Measurements from ENCODE around the gene ZMYND8. TPM values are rescaled to one million over a fixed set of nuclear protein-coding genes. Genes with fewer than 3 reads are reported as not detected.

The ZMYND8 gene
- total and polyA plus RNA-seq, 2 donors (not counting 3 experiments of a cell fraction or from before 2014, with no cell fraction given) = 30.6 to 75.2 TPM

- peaks cover 0 to 2% of the 10 kb centered on the region in 2 experiments for H3K27me3 ChIP-seq (ENCODE audit: control insufficient read depth in 2 of 2, insufficient read depth in 2 of 2, low read length in 2 of 2)
- H4K20me1 ChIP-seq (replicated peaks; ENCODE audit: control insufficient read depth, extremely low read depth, insufficient read depth, low read length) = no peaks in the 10 kb centered on the region
- H3K9me1 ChIP-seq (replicated peaks; ENCODE audit: control insufficient read depth, extremely low read depth, insufficient read depth, low read length) = no peaks in the 10 kb centered on the region
- H3K4me3 ChIP-seq (replicated peaks in 1 of 3; ENCODE audit: insufficient read depth in 1 of 3, low read depth in 1 of 3, low read length in 3 of 3) = no peak overlapping the region
- BruUV-seq (replicated peaks) = no TSS peak
- H2AFZ ChIP-seq (ENCODE audit: low read depth, low read length) = no peak overlapping the region
- H3K79me2 ChIP-seq (ENCODE audit: control insufficient read depth, insufficient read depth, low read length) = no peaks in the 10 kb centered on the region
- FAIRE-seq = no peak
- dilution Hi-C loops (cut with MboI; ENCODE audit: extremely low pct_ligation_motif_present, low sequenced_read_pairs) = no loop called here
- no peak overlapping the region for H3K27ac ChIP-seq (ENCODE audit: insufficient read depth, low read depth, low read length)
- POLR2A ChIA-PET = no interaction called here
- H3K4me1 ChIP-seq (ENCODE audit: control insufficient read depth, extremely low read depth, insufficient read depth, low read length) = no peaks in the 10 kb centered on the region
- intact Hi-C loops (cut with micrococcal nuclease) = no loop called here
- H3K36me3 ChIP-seq (ENCODE audit: control insufficient read depth in 2 of 2, extremely low read depth in 1 of 2, insufficient read depth in 2 of 2, low read length in 2 of 2) = no peaks in the 10 kb centered on the region
- TF ChIP-seq CTCF (IDR thresholded peaks at IDR 0.05; ENCODE audit: extremely low read depth in 1 of 2, insufficient read depth in 1 of 2, low read depth in 1 of 2, low read length in 2 of 2) (no peak), FOS (IDR thresholded peaks at IDR 0.05; ENCODE audit: borderline replicate concordance, insufficient read depth, low read length) (no peak), JUN (IDR thresholded peaks at IDR 0.05; ENCODE audit: borderline replicate concordance, insufficient read depth, insufficient read length, low read depth) (no peak), GATA2 (IDR thresholded peaks at IDR 0.05; ENCODE audit: insufficient read depth, insufficient read length, low read depth, low read length) (no peak), POLR2AphosphoS5 (IDR thresholded peaks at IDR 0.05; ENCODE audit: insufficient read depth, low read depth, low read length) (no peak), MAX (IDR thresholded peaks at IDR 0.05; ENCODE audit: insufficient read depth, insufficient read length) (no peak), MYC (IDR thresholded peaks at IDR 0.05; ENCODE audit: low read depth, low read length) (no peak), EZH2 (IDR thresholded peaks at IDR 0.05; ENCODE audit: borderline replicate concordance, low read depth, low read length, severe bottlenecking) (no peak), POLR2A (IDR thresholded peaks at IDR 0.05; ENCODE audit: low read depth, low read length) (no peak)
- H3K4me2 ChIP-seq (ENCODE audit: insufficient read depth, low read length) = no peak overlapping the region
- H3K9me3 ChIP-seq (replicated peaks; ENCODE audit: control insufficient read depth, insufficient read depth, low read length) = no peaks in the 10 kb centered on the region
- H3K9ac ChIP-seq (replicated peaks; ENCODE audit: extremely low read depth, insufficient read depth, low read length) = no peak overlapping the region
- CTCF ChIA-PET = interaction anchor here (0.6 kb wide), 1 partner anchor 21 kb away, joined by 3 read pairs; no protein-coding TSS in a partner anchor
- DNase-seq (ENCODE audit: low read depth, low spot score) = no peak
Measured at GRCh38 chr20:47179267-47179666, 177.2 kb downstream of the ZMYND8 start.

Data from endothelial cell of umbilical vein (primary cell).